Mammary epithelial cell (primary cell): ENCODE results near the gene HPF1.

Source experiments
- CTCF ChIP-seq, 2 donors: IDR thresholded peaks in 1 of 2; conservative IDR thresholded peaks in 1 of 2; 2 replicates each; pipeline ENCODE4 v1.5.1; 2011 to 2012; ENCODE audit warnings: inconsistent platforms in 2 of 2, low read length in 2 of 2, mild to moderate bottlenecking in 2 of 2, control low read depth in 1 of 2, low read depth in 1 of 2; ENCODE audit not compliant: insufficient read depth in 1 of 2; ENCODE audit errors: extremely low read depth in 1 of 2
- EZH2 ChIP-seq: IDR thresholded peaks from 2 replicates; pipeline ENCODE4 v1.6.1; 2012; ENCODE audit warnings: low read length, inconsistent platforms, borderline replicate concordance

- no peak for TF ChIP-seq CTCF (conservative IDR thresholded peaks at IDR 0.05 in 1 of 2, IDR thresholded peaks at IDR 0.05 in 1 of 2; ENCODE audit: extremely low read depth in 1 of 2, insufficient read depth in 1 of 2, low read depth in 1 of 2, low read length in 2 of 2)
- no peak for TF ChIP-seq EZH2
Measured at GRCh38 chr4:169757575-169758184, at the start of gene HPF1.
